Hair follicular keratinocyte (primary cell): ENCODE data around the gene IL27RA. TPM values are rescaled to one million over a fixed set of nuclear protein-coding genes. Genes with fewer than 3 reads are reported as not detected.

ENCODE experiments used
- total RNA-seq: library from RNA; depleted of rRNA; stranded (reverse); fragments of >200 nt; gene quantifications from 2 replicates; pipeline ENCODE4 v1.2.3, GENCODE V29; 2015

The IL27RA gene
- 7.1 and 9.0 TPM in 2 replicates for total RNA-seq

GRCh38 chr19:14031719-14032480 is at the start of gene IL27RA:
IL27RA (plus strand) TSS chr19:14031762; CDS start chr19:14031873, 111 bp downstream.

GRCh38 chr19:14006085-14006765 is 25.3 kb upstream of the IL27RA start, which contains the start of gene RFX1:
RFX1 (minus strand) TSS chr19:14006320; CDS start chr19:13993843, 12,477 bp downstream.

GRCh38 chr19:14027856-14028450 is 3.6 kb upstream of the IL27RA start, which contains the start of gene RLN3:
RLN3 (plus strand) TSS chr19:14028148; CDS start chr19:14028205, 57 bp downstream.

GRCh38 chr19:14061751-14062557 is 30.4 kb downstream of the IL27RA start, which contains the start of gene PALM3:
PALM3 (minus strand) TSS chr19:14062076; CDS start chr19:14061980, 96 bp downstream.

GRCh38 chr19:14072535-14073260 is 41.1 kb downstream of the IL27RA start, which contains the start of gene MISP3:
MISP3 (plus strand) TSS chr19:14072786; CDS start chr19:14073310, 524 bp downstream.

GRCh38 chr19:14085309-14085995 is 53.9 kb downstream of the IL27RA start, which contains the start of gene C19orf67:
C19orf67 (minus strand) TSS chr19:14085783; CDS start chr19:14085627, 156 bp downstream.

GRCh38 chr19:14090509-14091080 is 59.0 kb downstream of the IL27RA start, which contains the start of gene SAMD1:
SAMD1 (minus strand) TSS chr19:14090751.

Other genes with a start within 250 kb of the IL27RA start
- 3.8 and 6.7 TPM in 2 replicates for gene ZSWIM4, start 236.3 kb upstream of the IL27RA start, total RNA-seq
- gene NANOS3, start 154.6 kb upstream of the IL27RA start, total RNA-seq = 0.39 TPM in 1 of 2 replicates, not detected in the other
- gene BRME1, start 125.6 kb upstream of the IL27RA start, total RNA-seq = 0.04 TPM in 1 of 2 replicates, not detected in the other
- gene CC2D1A, start 125.6 kb upstream of the IL27RA start, total RNA-seq = 19.5 and 24.7 TPM in 2 replicates
- gene PODNL1, start 93.3 kb upstream of the IL27RA start, total RNA-seq = 0.16 and 0.23 TPM in 2 replicates
- gene DCAF15, start 79.3 kb upstream of the IL27RA start, total RNA-seq = 29.4 and 34.6 TPM in 2 replicates
- 2.6 and 2.8 TPM in 2 replicates for gene RFX1, start 25.4 kb upstream of the IL27RA start, total RNA-seq
- not detected in 2 replicates for gene RLN3, start 3.6 kb upstream of the IL27RA start, total RNA-seq
- not detected in 2 replicates for gene PALM3, start 30.3 kb downstream of the IL27RA start, total RNA-seq
- 0.08 and 1.5 TPM in 2 replicates for gene MISP3, start 41.0 kb downstream of the IL27RA start, total RNA-seq
- gene C19orf67, start 54.0 kb downstream of the IL27RA start, total RNA-seq = not detected in 2 replicates
- 24.2 and 25.8 TPM in 2 replicates for gene SAMD1, start 59.0 kb downstream of the IL27RA start, total RNA-seq
- gene PRKACA, start 86.0 kb downstream of the IL27RA start, total RNA-seq = 32.6 and 36.2 TPM in 2 replicates
- 9.4 and 43.2 TPM in 2 replicates for gene ASF1B, start 104.8 kb downstream of the IL27RA start, total RNA-seq
- gene ADGRL1, start 174.4 kb downstream of the IL27RA start, total RNA-seq = 1.2 and 2.3 TPM in 2 replicates